T47D (cell line): ENCODE data around the gene PTGFRN.
"Not testable (repeated sequence)": the region's sequence is repeated elsewhere in the genome, so short reads cannot be mapped to it uniquely, and the experiment has no call there.

Experiments used
- DNase-seq, 2 experiments: peaks; one replicate each; pipeline versions ENCODE4 v3.0.0 to v3.0.0-alpha.2; 2011 to 2012; ENCODE audit warnings: low read depth in 1 of 2, low spot score in 1 of 2
- JUND ChIP-seq: IDR thresholded peaks from 2 replicates; pipeline ENCODE4 v1.6.1; 2012; ENCODE audit warnings: low read depth
- in situ Hi-C: cut with HindIII; loops from 2 replicates; pipeline ENCODE4 v1.10.0; 2016; ENCODE audit warnings: low sequenced_read_pairs, low pct_unique_long_range_greater_than_20kb

PTGFRN gene

DNA sequence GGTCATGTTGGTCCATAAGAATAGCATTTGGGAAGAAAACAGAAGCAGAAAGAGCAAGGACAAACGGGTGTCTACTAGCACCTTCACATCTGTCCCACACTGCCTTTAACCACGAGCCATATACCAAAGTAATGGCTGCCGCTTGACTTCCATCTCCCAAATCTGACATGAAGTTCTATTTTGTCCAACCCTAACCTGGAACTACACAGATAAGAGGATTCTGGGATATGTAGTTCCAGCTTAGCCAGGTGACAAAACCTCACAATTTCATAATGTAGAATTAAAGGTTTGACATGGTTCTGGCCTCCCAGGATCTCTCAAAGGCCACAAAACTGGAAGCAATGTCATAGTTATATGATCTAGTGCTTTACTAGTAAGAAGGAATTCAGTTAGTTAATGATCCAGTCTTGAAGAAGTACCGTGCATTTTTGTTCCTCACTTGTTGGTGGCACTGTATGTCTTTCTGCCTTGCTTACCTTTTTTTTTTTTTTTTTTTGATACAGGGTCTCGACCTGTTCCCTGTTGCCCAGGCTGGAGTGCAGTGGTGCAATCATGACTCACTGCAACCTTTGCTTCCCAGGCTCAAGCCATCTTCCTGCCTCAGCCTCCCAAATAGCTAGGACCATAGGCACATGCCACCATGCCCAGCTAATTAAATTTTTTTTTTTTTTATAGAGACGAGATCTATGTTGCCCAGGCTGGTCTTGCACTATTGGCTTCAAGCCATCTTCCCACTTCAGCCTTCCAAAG, 17.5 kb downstream of the PTGFRN start:
- in situ Hi-C loops: no loop called here
- TF ChIP-seq JUND: no peak

GRCh38 chr1:116929961-116930592, 20.4 kb downstream of the PTGFRN start:
- DNase-seq: no peak
- TF ChIP-seq JUND: no peak
- in situ Hi-C loops: no loop called here

More for the DNA sequence above, 17.5 kb downstream of the PTGFRN start:
- no peak for DNase-seq

DNA sequence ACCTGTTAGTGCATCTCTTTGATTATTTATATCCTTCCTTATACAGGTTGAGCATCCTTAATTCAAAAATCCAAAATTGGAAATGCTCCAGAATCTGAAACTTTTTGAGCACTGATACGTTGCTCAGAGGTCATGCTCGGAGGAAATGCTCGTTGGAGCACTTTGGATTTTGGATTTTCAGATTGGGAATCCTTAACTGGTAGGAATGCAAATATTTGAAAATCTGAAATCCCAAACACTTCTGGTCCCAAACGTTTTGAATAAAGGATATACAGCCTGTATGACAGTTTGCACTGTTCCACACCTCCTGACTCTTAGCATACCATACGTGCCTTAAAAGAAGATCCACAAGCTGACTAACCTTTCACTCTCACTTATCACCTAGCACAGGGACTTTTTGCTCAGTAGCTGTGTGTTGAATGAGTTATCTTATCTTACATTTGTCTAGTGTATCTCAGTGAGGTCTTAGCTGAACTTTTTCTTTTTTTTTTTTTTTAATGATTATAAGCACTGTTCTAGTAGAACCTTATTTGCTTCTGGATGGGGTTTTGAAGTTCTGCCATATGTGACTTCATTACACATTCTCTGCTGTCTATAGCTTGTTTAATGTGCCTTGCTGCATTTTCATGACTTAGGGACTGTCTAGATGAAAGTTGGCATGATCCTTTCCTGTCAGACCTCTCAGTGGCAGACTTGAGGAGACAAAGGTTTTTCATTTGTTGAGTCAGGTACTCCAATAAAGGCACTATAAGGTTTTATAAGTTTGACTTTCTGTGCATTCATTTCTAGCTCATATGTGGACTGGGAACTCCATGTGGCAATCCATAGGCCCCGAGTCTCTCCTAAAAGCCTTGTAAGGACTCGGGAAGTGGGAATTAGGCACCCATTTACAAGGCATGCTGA, 21.6 kb downstream of the PTGFRN start:
- TF ChIP-seq JUND: no peak
- no peak for DNase-seq
- in situ Hi-C loops: no loop called here

DNA sequence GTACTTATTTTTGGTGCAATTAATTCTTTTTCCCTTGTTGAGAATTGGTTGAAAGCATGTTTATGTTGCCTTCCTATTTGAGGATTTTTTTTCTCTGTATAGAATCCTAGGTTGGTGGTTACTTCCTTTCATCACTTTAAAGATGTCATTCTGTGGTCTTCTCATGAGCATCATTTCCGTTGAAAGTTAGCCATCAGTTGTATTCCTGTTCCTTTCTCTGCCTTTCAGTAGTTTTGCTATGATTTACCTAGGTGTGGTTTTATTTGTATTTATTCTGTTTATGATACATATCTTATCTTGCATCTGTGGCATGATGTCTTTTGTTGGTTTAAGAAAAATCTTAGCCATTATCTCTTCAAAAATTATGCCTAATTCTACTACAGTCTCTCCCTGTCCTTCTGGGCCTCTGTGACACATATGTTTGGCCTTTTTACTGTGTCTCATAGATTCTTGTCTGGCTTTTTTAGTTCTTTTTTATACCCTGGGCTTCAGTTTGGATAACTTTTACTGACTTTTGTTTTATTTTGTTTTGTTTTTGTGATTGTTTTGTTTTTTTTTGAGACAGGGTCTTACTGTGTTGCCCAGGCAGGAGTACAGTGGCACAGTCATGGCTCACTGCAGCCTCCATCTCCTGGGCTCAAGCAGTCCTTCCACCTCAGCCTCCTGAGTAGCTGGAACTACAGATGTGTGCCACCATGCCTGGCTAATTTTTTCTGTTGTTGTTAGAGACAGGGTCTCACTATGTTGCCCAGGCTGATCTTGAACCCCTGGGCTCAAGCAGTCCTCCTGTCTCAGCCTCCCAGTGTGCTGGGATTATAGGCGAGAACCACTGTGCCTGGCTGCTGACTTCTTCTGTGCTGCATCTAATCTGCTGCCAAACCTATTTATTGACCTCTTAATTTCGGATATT, 24.1 kb downstream of the PTGFRN start:
- no peak for TF ChIP-seq JUND
- in situ Hi-C loops: no loop called here
- no peak for DNase-seq

- DNase-seq: no peak
- no peak for TF ChIP-seq JUND
- in situ Hi-C loops: no loop called here
These were observed 25.0 kb downstream of the PTGFRN start for GRCh38 chr1:116934586-116935207.

GRCh38 chr1:116938216-116938615, 28.5 kb downstream of the PTGFRN start:
- in situ Hi-C loops: no loop called here
- TF ChIP-seq JUND: no peak
- DNase-seq: no peak

GRCh38 chr1:116939780-116940543, 30.2 kb downstream of the PTGFRN start:
- DNase-seq, in situ Hi-C loops: not testable (repeated sequence)

- no peak for DNase-seq
- in situ Hi-C loops: no loop called here
- no peak for TF ChIP-seq JUND
These were observed 31.3 kb downstream of the PTGFRN start for GRCh38 chr1:116940814-116941599.

- in situ Hi-C loops: no loop called here
- no peak for DNase-seq
- TF ChIP-seq JUND: no peak
These were observed 32.0 kb downstream of the PTGFRN start for GRCh38 chr1:116941670-116942069.

DNA sequence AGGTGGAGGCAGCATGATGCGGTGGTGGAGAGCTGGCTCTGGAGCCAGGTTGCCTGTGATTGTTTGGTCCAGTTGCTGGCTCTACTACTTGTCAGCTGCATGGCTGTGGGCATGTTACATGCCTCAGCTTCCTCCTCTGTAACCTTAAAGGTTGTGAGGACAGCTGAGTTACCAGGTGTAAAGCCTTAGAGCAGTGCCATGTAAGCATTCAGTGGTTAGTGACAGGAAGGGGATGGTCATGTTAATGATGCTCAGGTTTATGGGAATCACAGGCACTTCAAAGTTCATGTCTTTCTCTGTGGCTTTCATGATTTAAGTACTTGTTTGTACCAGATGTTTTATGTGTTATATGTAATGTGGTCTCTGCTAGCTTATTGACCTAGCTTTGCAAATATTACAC, 32.6 kb downstream of the PTGFRN start:
- DNase-seq: no peak
- TF ChIP-seq JUND: no peak
- in situ Hi-C loops: no loop called here
